ENCODE results near the gene PHC2. TPM values are rescaled to one million over a fixed set of nuclear protein-coding genes. Genes with fewer than 3 reads are reported as not detected.

Gene PHC2
- total and polyA plus RNA-seq, 9 of the 15 experiments (the other 6 are each of a cell fraction or from before 2014, with no cell fraction given) = 3.1 to 67.6 (median 34.6) TPM

DNA sequence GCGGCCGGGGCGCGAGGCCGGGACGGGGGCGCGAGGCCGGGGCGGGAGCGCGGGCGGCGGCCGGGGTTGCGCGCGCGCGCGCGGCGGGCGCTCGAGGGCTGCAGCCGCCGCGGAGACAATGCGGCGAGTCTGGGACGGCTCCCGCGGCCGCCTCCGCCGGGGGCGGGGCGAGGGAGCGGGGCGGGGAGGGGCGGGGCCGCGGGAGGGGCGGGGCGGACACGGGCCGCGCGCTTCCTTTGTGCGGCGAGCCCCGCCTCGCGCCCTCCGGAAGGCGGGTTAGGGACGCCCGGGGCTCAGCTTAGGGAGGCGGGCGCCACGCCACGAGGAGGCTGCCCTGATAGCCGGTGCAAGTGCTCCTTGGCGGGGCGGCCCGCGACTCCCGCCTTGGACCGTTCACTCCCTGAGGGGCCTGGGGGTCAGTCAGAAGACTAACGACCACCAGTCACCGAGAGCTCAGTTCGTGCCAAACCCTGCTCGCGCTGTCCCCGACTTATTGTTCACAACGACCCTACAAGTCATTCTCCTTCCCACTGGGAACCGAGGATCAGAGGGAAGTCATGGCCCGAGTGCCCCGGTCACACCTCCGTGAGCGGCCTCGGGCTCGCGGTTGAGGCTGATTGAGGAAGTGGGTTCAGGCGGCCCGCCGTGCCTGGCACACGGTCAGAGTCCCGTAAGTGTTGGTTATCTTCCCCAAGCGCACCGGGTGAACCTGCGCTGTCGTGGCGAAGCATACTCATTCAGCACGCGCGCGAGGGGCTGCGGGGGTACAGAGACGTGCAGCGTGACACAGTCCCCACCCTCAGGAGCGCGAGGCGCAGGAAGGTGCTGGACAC is 80.9 kb downstream of the PHC2 start (continued):
- TF ChIP-seq, protein P1, sequence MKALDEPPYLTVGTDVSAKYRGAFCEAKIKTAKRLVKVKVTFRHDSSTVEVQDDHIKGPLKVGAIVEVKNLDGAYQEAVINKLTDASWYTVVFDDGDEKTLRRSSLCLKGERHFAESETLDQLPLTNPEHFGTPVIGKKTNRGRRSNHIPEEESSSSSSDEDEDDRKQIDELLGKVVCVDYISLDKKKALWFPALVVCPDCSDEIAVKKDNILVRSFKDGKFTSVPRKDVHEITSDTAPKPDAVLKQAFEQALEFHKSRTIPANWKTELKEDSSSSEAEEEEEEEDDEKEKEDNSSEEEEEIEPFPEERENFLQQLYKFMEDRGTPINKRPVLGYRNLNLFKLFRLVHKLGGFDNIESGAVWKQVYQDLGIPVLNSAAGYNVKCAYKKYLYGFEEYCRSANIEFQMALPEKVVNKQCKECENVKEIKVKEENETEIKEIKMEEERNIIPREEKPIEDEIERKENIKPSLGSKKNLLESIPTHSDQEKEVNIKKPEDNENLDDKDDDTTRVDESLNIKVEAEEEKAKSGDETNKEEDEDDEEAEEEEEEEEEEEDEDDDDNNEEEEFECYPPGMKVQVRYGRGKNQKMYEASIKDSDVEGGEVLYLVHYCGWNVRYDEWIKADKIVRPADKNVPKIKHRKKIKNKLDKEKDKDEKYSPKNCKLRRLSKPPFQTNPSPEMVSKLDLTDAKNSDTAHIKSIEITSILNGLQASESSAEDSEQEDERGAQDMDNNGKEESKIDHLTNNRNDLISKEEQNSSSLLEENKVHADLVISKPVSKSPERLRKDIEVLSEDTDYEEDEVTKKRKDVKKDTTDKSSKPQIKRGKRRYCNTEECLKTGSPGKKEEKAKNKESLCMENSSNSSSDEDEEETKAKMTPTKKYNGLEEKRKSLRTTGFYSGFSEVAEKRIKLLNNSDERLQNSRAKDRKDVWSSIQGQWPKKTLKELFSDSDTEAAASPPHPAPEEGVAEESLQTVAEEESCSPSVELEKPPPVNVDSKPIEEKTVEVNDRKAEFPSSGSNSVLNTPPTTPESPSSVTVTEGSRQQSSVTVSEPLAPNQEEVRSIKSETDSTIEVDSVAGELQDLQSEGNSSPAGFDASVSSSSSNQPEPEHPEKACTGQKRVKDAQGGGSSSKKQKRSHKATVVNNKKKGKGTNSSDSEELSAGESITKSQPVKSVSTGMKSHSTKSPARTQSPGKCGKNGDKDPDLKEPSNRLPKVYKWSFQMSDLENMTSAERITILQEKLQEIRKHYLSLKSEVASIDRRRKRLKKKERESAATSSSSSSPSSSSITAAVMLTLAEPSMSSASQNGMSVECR (CRISPR knock-in tag; IDR thresholded peaks at IDR 0.05) = peak; percentile 83
- TF ChIP-seq FOXM1 (IDR thresholded peaks at IDR 0.05; ENCODE audit: low read depth) = no peak
- TF ChIP-seq FOXM1 (CRISPR knock-in tag; IDR thresholded peaks at IDR 0.05; ENCODE audit: low read depth) = peak; percentile 57
- no peak for TF ChIP-seq JUNB (CRISPR knock-in tag; conservative IDR thresholded peaks at IDR 0.05)
- peak; percentile 95 for TF ChIP-seq MYC (IDR thresholded peaks at IDR 0.05; ENCODE audit: low read depth, low read length)
- TF ChIP-seq MYC (CRISPR knock-in tag; IDR thresholded peaks at IDR 0.05; ENCODE audit: borderline replicate concordance, low read depth) = peak; percentile 93
- no peak for TF ChIP-seq ZNF408 (CRISPR knock-in tag; IDR thresholded peaks at IDR 0.05; ENCODE audit: low read depth)
- no peak for TF ChIP-seq CHAMP1 (IDR thresholded peaks at IDR 0.05)
- TF ChIP-seq TRIM24 (IDR thresholded peaks at IDR 0.05) = no peak
- TF ChIP-seq U2AF1 (optimal IDR thresholded peaks at IDR 0.05; ENCODE audit: low read depth, low read length) = peak; percentile 57
- peak; percentile 36 for TF ChIP-seq TAF9B (IDR thresholded peaks at IDR 0.05; ENCODE audit: partially characterized antibody)
- TF ChIP-seq ZFP1 (CRISPR knock-in tag; IDR thresholded peaks at IDR 0.05) = no peak
- TF ChIP-seq, protein P2, sequence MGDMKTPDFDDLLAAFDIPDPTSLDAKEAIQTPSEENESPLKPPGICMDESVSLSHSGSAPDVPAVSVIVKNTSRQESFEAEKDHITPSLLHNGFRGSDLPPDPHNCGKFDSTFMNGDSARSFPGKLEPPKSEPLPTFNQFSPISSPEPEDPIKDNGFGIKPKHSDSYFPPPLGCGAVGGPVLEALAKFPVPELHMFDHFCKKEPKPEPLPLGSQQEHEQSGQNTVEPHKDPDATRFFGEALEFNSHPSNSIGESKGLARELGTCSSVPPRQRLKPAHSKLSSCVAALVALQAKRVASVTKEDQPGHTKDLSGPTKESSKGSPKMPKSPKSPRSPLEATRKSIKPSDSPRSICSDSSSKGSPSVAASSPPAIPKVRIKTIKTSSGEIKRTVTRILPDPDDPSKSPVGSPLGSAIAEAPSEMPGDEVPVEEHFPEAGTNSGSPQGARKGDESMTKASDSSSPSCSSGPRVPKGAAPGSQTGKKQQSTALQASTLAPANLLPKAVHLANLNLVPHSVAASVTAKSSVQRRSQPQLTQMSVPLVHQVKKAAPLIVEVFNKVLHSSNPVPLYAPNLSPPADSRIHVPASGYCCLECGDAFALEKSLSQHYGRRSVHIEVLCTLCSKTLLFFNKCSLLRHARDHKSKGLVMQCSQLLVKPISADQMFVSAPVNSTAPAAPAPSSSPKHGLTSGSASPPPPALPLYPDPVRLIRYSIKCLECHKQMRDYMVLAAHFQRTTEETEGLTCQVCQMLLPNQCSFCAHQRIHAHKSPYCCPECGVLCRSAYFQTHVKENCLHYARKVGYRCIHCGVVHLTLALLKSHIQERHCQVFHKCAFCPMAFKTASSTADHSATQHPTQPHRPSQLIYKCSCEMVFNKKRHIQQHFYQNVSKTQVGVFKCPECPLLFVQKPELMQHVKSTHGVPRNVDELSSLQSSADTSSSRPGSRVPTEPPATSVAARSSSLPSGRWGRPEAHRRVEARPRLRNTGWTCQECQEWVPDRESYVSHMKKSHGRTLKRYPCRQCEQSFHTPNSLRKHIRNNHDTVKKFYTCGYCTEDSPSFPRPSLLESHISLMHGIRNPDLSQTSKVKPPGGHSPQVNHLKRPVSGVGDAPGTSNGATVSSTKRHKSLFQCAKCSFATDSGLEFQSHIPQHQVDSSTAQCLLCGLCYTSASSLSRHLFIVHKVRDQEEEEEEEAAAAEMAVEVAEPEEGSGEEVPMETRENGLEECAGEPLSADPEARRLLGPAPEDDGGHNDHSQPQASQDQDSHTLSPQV (IDR thresholded peaks at IDR 0.05) = peak; percentile 87; the same call in 1 of the 2 replicates
- peak in 1 of 2 experiments; percentile 18; a peak in 1 of 3 replicates for TF ChIP-seq CBX3 (IDR thresholded peaks at IDR 0.05; ENCODE audit: borderline replicate concordance in 1 of 2, low read length in 2 of 2)
- TF ChIP-seq NR2C1 (IDR thresholded peaks at IDR 0.05) = no peak
- no peak; the same call in 1 of the 2 replicates for TF ChIP-seq NR2C1 (tag; IDR thresholded peaks at IDR 0.05)

All from K562 (cell line).